ENCODE data around the gene RACGAP1. TPM values are rescaled to one million over a fixed set of nuclear protein-coding genes. Genes with fewer than 3 reads are reported as not detected.

Gene RACGAP1
- total RNA-seq, 4 donors from 2014 or later, result 4.0 to 7.2 (median 6.2) TPM

GRCh38 chr12:49972129-49972528 is 53.2 kb downstream of the RACGAP1 start:
- no peak for DNase-seq
- H3K9me3 ChIP-seq, result no peaks in the 10 kb centered on the region
- H3K27ac ChIP-seq, result no peak overlapping the region
- WGBS, 2 donors, result 82 to 88% methylated on average over 9 of the region's 9 CpGs
- no peak overlapping the region for H3K4me3 ChIP-seq (replicated peaks in 1 of 3)
- H3K27me3 ChIP-seq, result no peaks in the 10 kb centered on the region
- no peak for TF ChIP-seq CTCF (IDR thresholded peaks at IDR 0.05)
- no peak for TF ChIP-seq POLR2A (IDR thresholded peaks at IDR 0.05)
- H3K36me3 ChIP-seq, result no peaks in the 10 kb centered on the region
- peaks cover 6 to 8% of the 10 kb centered on the region in 2 donors for H3K4me1 ChIP-seq
- intact Hi-C loops (cut with DNase I), result no loop called here

GRCh38 chr12:49971141-49971540 is 54.2 kb downstream of the RACGAP1 start:
- Histone ChIP-seq H3K27ac (no peak overlapping the region), H3K4me3 (replicated peaks in 1 of 3) (no peak overlapping the region), H3K4me1 (peaks cover 10 to 14% of the 10 kb centered on the region in 2 donors), H3K36me3 (no peaks in the 10 kb centered on the region), H3K27me3 (no peaks in the 10 kb centered on the region), H3K9me3 (no peaks in the 10 kb centered on the region)
- TF ChIP-seq CTCF (IDR thresholded peaks at IDR 0.05), result no peak
- intact Hi-C loops (cut with DNase I), result no loop called here
- 79 to 87% methylated on average over 6 of the region's 6 CpGs for WGBS, 2 donors
- no peak for DNase-seq

DNA sequence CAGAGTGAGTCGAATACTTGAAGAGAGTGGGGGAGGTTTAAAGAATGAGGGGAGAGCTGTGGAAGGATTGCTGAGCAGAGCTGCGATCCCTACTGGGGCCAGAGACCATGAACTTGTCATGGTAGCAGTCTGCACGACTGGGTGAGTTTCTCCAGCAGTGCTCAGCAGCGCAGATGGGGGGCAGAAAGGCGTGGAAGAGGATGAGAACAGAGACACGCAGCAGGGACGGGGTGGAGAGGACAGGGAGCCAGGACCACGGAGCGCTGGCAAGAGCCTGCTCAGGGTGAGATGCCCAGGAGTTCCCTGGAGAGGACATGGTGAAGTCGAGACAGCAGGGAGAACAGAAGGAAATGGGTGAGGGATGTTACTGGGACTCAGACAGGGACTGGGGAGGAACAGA is 54.6 kb downstream of the RACGAP1 start:
- H3K4me3 ChIP-seq (replicated peaks in 1 of 3), result no peak overlapping the region
- TF ChIP-seq CTCF (IDR thresholded peaks at IDR 0.05) (no peak), POLR2A (IDR thresholded peaks at IDR 0.05) (no peak)
- no peaks in the 10 kb centered on the region for H3K36me3 ChIP-seq
- no peaks in the 10 kb centered on the region for H3K27me3 ChIP-seq
- 59 to 64% methylated on average over 10 of the region's 10 CpGs for WGBS, 2 donors
- no peak overlapping the region for H3K27ac ChIP-seq
- DNase-seq, result no peak
- H3K9me3 ChIP-seq, result no peaks in the 10 kb centered on the region
- H3K4me1 ChIP-seq, result peaks cover 10 to 18% of the 10 kb centered on the region in 2 donors
- intact Hi-C loops (cut with DNase I), result no loop called here

DNA sequence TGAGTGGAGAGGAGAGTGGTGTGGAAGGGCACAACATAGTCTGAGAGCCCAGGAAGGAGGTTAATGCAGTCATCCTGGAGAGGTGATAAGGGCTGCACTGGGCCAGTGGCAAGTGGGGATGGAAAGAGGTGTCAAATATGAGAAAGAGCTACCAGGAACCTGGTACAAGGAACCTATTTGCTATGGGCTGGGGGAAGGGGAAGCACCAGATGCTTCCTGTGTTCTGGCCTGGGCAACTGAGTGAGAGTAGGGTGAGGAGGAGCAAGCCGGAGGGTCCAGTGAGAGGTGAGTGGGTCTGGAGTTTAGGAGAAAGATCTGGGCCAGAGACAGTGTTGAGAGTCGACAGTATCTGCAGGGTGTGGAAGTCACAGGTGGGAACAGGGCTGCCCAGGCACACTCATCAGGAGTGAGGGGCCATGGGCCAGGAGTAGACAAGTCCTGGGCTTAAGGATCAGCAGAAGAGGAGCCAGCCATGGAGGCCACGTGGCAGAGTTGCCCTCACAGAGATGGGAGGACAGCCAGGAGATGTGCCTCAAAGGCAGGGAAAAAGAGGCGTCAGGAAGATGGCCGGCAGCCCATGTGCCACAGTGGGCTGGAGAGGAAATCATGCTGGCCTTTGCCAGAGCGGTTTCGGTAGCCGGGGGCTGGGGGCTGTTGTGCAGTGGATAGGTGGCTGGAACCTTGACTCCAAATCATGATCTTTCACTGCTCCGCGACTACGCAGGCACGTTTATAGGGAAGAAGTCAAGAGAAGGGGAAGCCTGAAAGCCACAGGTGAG is 55.5 kb downstream of the RACGAP1 start:
- Histone ChIP-seq H3K4me1 (peaks cover 10 to 18% of the 10 kb centered on the region in 2 donors), H3K4me3 (replicated peaks in 1 of 3) (no peak overlapping the region), H3K36me3 (no peaks in the 10 kb centered on the region), H3K27ac (no peak overlapping the region), H3K27me3 (no peaks in the 10 kb centered on the region), H3K9me3 (no peaks in the 10 kb centered on the region)
- no peak for DNase-seq
- TF ChIP-seq CTCF (IDR thresholded peaks at IDR 0.05) (no peak), POLR2A (IDR thresholded peaks at IDR 0.05) (no peak)
- 83 to 89% methylated on average over 12 of the region's 12 CpGs for whole genome bisulfite sequencing, 2 donors
- intact Hi-C loops (cut with DNase I), result loop anchor here (5.0 kb wide), 3 partner anchors 87 to 103 kb away; partner anchors contain the start of gene ASIC1

DNA sequence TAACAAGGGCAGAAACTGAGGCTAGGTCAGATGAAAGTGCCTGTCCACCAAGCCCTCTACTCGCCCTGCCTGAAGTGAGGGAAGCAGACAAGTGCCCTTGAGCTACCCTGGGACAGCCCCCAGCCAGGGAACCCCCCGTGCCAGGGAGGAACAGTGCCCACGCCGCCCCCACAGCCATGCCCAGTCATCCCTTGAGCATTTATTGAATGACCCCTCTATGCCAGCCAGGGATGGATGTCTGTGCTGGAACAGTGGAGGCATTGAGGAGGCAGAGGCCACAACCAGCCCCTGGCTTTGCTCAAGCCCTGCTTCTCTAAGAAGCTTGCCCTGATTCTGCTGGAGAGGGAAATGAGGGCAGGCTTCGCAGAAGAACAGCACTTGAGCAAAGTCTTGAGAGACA is 56.3 kb downstream of the RACGAP1 start:
- Histone ChIP-seq H3K4me3 (replicated peaks in 1 of 3) (no peak overlapping the region), H3K27ac (no peak overlapping the region), H3K27me3 (no peaks in the 10 kb centered on the region), H3K36me3 (no peaks in the 10 kb centered on the region), H3K9me3 (no peaks in the 10 kb centered on the region), H3K4me1 (peaks cover 10 to 18% of the 10 kb centered on the region in 2 donors)
- TF ChIP-seq POLR2A (IDR thresholded peaks at IDR 0.05) (no peak), CTCF (IDR thresholded peaks at IDR 0.05) (no peak)
- no peak for DNase-seq
- intact Hi-C loops (cut with DNase I), result loop anchor here (5.0 kb wide), 3 partner anchors 88 to 103 kb away; partner anchors contain the start of gene ASIC1
- 89 to 94% methylated on average over 2 to 5 of the region's 5 CpGs for WGBS, 2 donors
